Tibial nerve (tissue), 4 donors: ENCODE measurements around the gene SH3TC1.

Source experiments
- CTCF ChIP-seq, 5 experiments: fragments of 200-600 bp in 3 of 5; fragments of 450-650 bp in 2 of 5; sonication (generic) in 3 of 5; IDR thresholded peaks; one replicate each; pipeline ENCODE4 v1.5.1; 2016 to 2019; ENCODE audit warnings: antibody characterized with exemption in 5 of 5, mild to moderate bottlenecking in 3 of 5, moderate library complexity in 2 of 5
- EP300 ChIP-seq, 2 donors: sonication (generic); formaldehyde crosslinking; IDR thresholded peaks; one replicate each; pipeline ENCODE4 v1.6.1; 2017; ENCODE audit warnings: antibody characterized with exemption in 2 of 2, mild to moderate bottlenecking in 1 of 2
- POLR2A ChIP-seq, 2 donors: fragments of 450-650 bp; IDR thresholded peaks; one replicate each; pipeline ENCODE4 v1.6.1; 2017; ENCODE audit warnings: antibody characterized with exemption in 2 of 2, mild to moderate bottlenecking in 2 of 2, moderate library complexity in 2 of 2

DNA sequence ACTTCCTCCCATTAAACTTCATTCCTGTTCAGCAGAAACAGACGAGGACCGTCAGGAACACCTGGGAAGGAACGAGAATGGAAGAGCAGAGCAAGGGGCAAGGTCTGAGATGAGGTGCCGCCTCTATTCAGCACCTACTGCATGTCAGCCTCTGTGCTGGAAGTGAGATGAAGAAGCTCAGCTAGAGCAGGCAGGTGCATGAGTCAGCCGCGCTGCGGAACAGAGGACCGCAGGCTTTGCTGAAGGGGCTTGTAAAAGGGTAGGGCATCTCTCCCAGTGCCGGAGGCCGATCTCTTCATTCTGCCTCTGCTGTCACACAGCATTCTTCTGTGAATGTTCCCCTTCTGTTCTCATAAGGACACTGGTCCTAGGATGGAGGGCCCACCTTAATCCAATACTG, 34.4 kb upstream of the SH3TC1 start:
- TF ChIP-seq CTCF (IDR thresholded peaks at IDR 0.05): no peak
- no peak for TF ChIP-seq POLR2A (IDR thresholded peaks at IDR 0.05)
- TF ChIP-seq EP300 (IDR thresholded peaks at IDR 0.05): no peak
